UCSD-AML1 (cell line): Measurements from ENCODE around the gene EGFR.

Source experiments
- DNase-seq: peaks from one replicate; lab custom pipeline; 2025; ENCODE audit not compliant: unreplicated experiment; lab: John Stamatoyannopoulos, UW

EGFR gene

DNA sequence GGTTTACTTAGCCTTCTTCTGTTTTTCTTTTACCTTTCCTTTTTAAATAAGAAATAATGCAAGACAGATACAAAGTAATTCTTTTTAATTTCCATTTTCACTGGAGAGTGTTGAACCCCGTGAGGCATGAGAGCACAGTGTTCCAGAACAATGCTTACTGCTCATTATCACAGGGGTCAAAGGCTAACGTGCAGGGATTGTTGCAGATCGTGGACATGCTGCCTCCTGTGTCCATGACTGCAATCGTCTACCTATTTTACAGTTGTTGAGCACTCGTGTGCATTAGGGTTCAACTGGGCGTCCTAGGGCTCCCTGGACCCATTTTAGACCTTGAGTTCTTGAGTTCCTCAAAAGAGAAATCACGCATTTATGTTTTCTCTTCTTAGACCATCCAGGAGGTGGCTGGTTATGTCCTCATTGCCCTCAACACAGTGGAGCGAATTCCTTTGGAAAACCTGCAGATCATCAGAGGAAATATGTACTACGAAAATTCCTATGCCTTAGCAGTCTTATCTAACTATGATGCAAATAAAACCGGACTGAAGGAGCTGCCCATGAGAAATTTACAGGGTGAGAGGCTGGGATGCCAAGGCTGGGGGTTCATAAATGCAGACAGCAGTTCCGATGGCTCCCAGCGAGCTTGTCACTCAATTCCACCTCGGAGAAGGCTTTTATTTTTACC, 124.2 kb downstream of the EGFR start:
- DNase-seq: no peak

DNA sequence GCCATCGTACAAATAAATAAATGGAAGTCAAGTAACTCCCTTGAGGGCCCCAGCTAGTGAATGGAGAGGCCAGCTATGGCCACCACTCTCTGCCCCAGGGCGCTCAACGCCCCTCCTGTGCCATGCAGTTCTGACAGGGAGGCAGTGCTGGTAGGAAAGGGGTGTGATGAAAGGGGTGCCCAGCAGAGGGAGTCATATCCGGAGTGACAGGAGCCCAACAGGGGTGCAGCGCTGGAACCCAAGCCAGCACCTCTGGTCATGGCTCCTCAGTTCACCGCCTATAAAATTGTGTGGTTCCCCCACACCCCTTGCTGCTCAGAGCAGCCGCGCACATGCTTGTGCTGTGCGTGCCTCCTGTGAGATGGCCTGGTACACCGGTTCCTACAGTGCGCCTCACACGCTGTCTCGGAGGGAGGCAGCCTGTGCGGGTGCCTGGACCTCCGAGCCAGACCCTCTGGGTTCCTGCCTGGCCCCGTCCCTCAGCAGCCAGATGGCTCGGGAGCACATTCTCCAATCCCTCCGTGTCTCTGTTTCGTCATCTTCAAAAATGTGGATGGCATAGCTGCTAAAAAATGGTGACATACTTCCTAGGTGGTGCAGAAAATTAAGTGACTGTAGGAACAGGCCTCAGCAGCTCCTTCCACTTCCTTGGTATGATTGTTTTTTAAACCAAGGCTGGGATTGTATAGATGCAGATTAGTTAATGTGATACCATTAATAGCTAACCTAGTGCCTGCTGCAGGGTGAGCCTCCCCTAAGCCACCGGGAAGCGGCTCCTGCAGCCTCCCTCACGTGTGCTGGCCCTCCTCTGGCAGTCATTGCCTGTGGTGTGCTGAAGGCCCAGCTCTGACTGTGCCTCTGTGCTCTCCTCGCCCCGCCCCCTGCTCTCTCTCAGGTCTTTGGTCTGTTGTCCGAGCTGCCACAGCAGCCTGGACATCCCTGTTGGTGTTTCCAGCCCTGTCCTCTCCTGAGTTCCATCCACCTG, 125.8 kb downstream of the EGFR start:
- no peak for DNase-seq

DNA sequence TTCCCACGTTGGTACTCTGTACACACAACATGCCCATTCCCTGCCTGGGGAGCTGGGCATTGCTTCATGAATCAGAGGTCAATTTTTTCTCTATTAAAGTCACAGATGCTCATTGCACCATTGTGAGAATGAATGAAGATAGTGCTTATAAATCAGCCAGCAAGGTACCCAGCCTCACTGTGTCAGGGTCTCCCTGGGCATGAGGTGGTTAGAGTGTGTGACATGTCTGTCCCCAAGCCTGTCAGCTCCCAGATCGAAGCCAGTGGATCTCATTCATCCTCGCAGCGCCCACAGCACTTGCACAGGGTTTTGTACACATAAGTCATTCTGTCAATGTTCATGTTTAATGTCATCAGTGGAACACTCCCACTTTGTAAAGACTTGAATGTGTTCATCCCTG, 126.8 kb downstream of the EGFR start:
- no peak for DNase-seq

DNA sequence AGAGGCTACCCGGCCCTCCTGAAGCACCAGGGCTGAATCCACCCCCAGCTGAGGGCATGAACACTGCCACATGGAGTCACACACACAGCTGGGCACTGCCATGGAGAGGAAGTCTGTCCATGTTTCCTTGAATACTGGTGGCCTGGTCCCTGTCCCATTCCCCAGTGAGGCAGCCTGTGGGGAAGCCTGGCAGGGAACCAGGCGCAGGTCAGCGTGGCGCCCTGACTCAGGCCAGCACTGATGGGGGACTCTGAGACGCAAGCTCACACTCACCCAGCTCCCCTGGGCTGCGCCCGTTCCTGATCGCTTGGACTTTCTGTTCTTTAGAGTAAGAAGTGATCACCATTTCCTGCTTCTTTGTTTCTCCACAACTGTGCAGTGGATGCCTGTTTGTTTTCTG, 128.3 kb downstream of the EGFR start:
- no peak for DNase-seq

DNA sequence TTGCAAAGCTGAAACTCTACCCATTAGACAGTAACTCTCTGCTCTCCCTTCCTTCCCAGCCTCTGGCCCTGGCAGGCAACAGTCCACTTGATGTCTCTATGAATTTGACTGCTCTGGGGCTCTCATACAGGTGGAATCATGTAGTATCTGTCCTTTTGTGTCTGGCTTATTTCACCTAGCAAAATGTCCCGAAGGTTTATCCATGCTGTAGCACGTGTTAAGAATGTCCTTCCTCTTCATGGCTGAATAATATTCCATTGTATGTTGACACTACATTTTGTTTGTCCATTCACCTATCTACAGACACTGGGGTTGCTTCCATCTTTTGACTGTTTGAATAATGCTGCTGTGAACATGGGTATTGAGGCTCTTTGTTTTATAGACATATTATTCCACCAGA, 128.9 kb downstream of the EGFR start:
- no peak for DNase-seq

DNA sequence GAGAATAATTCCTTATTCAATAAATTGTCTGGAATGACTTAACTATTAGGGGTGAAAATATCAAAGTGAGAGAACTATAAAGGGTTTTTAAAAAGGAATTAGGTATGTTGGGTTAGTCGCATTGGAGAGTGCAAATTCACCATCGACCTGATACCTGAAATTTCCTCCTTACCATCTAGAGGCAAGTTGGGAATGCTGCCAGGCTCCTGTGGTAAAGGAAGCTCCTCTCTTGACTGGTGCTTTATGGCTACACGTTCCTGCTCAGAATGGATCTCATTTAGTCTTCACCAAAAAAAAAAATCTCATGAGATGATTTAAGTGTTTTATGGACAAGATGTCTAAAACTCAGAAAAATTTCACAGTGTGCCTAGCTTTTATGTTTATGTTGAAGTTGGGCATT, 129.8 kb downstream of the EGFR start:
- DNase-seq: no peak

DNA sequence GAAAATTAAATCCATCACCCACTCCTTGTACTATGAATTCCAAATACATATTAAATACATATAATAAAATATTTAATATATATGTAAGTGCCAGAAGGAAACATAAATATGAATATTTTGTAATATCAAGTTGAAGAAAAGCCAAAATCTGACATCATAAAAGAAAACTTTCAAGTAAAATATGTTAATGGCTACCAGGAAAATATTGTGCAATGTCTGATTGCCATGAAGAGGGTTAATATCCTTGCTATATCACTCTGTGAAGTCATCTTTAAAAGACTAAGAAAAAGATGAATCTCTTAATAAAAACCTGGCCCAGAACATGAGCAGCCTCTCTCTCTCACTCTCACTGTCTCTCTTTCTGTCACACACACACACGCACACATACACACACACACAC, 130.2 kb downstream of the EGFR start:
- no peak for DNase-seq

DNA sequence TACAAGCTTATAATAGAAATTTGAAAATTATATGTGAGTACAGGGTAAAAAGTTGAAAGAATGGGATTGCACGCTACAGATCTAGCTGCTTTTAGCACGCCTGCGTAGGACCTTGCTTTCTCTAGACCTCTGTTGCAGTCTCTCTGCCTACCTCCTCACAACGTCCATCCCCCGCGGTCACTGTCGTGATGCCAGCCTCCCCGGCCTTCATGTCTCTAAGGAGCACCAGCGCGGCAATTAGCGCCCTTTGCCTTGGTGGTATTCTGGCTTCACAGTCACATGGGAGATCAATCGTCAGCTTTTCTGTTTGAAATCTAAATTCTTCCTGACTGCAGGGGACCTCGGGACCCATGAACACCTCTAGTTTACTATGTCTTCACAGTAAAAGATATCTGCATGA, 131.3 kb downstream of the EGFR start:
- DNase-seq: no peak

DNA sequence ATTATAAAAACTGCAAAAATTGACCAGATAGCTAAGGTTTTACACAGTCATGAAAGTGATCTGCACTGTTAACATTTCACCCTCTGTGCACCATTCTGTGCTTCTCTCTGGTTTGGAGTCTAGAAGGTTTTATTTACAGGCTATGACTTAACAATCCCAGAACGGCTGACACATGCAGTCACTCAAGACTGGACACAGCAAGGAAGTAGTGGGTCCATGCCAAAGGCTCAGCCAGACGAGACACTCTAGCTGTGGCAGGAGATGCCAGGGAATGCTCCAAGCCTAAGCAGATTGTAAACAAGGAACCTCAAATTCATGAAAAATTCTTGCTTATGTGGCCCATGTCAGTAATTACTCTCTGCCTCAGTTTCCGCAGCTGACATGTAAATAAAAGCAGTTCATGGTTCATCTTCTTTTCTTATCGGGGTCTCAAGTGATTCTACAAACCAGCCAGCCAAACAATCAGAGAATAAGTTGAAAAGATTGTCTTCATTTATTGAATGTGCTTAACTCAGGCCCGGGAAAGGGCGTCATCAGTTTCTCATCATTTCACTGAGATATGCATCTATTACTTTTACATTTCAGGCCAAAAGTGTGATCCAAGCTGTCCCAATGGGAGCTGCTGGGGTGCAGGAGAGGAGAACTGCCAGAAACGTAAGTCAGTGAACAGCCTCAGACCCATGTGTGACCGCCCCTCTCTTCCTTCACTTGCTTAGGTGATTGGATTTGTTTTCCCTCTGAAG, 132.1 kb downstream of the EGFR start:
- no peak for DNase-seq

DNA sequence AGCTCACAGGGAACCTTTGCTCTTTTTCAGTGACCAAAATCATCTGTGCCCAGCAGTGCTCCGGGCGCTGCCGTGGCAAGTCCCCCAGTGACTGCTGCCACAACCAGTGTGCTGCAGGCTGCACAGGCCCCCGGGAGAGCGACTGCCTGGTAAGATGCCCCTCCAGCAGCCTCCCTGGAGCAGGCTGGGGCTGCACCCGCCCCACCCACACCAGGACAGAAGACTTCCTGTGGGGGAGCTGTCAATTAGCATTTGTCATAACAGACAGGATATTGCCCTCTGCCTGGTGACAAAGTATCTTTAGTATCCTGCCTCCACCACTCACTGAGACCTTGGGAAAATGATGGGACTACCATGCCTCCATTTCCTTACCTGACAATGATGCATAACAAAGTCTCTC, 133.7 kb downstream of the EGFR start:
- DNase-seq: no peak

DNA sequence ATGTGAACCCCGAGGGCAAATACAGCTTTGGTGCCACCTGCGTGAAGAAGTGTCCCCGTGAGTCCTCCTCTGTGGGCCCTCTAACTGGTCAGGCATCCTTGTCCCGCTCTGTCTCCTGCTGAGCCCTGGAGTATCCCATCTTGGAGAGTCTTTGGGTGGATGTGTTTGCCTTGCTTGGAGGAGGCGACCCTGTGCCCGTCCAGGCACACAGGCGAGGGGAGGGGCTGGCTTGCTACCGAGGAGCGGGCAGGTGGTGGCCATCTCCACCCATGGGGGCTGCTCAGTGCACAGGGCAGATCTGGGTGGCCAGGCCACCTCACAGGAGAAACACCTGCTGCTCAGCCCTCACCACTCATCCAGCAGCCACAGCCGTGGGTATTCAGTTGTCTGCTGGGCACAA, 135.3 kb downstream of the EGFR start:
- DNase-seq: no peak

DNA sequence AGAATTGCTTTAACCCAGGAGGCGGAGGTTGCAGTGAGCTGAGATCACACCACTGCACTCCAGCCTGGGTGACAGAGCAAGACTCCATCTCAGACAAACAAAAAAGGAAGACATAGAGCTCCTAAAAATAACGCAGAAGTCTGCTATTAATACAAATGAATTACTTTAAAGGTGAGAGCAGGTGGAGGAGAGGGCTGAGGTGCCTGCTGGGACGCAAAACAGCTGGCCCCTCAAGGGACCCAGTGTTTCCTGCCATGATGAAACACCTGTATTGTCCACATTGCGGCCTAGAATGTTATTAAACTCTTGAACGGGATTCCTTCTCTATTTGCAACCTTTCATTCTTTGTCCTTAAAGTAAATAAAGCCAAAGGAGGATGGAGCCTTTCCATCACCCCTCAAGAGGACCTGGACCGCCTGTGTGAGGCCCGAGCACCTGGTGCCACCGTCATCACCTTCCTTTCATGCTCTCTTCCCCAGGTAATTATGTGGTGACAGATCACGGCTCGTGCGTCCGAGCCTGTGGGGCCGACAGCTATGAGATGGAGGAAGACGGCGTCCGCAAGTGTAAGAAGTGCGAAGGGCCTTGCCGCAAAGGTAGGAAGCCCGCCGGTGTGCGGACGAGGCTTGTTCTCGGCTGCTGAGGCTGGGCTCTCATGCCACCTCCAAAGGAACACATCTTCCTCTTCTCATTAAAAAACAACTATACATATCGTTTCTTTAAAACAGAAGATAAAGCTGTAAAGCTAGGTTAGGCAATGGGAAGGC, 136.7 kb downstream of the EGFR start:
- DNase-seq: no peak

DNA sequence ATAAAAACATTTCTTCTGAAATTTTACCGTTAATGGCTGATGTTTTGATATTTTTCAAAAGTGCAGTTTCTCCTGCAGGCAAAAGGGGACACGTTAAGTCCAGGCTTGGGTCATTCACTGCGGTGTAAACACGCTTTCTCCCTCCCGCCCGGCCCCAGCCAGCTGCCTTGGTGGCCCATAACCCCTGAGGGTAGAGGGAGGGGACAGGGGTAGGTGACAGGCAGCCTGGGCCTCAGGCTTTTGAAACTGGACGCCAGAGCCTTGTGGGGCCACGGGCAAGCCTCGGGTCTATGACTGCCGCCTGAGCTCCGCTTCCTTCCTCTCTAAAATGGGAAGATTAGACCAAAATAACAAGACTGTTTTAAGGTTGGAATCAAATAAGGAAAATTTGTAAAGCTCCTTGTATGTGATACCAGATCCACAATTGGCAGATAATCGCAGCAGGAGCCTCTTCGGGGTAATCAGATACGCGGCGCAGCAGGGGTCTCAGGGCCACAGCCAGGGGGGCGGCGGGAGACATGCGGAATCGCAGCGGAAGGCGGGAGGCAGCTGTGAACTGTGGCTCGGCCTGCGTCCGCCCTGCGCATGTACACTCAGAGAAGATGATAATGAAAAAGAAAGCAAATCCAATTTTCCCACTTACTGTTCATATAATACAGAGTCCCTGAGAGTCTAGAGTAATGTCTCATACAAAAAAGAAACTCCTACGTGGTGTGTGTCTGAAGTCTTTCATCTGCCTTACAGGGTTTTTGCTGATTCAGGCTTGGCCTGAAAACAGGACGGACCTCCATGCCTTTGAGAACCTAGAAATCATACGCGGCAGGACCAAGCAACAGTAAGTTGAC, 138.3 kb downstream of the EGFR start:
- no peak for DNase-seq

DNA sequence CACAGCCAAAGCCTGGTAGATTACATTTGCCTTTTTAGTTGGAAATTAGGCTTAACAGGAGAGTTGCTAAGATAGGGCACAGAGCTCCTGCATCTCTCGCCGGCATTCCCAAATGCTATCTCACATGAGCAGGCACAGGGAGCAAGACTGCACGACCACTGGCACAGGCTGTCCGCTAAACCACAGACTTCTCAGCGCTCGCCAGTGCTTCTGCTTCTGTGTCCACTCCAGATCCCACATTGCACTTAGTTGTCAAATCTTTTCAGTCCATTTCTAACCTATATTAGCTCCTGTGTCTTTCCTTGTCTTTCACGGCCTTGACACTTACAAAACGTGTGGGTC, 138.9 kb downstream of the EGFR start:
- no peak for DNase-seq

DNA sequence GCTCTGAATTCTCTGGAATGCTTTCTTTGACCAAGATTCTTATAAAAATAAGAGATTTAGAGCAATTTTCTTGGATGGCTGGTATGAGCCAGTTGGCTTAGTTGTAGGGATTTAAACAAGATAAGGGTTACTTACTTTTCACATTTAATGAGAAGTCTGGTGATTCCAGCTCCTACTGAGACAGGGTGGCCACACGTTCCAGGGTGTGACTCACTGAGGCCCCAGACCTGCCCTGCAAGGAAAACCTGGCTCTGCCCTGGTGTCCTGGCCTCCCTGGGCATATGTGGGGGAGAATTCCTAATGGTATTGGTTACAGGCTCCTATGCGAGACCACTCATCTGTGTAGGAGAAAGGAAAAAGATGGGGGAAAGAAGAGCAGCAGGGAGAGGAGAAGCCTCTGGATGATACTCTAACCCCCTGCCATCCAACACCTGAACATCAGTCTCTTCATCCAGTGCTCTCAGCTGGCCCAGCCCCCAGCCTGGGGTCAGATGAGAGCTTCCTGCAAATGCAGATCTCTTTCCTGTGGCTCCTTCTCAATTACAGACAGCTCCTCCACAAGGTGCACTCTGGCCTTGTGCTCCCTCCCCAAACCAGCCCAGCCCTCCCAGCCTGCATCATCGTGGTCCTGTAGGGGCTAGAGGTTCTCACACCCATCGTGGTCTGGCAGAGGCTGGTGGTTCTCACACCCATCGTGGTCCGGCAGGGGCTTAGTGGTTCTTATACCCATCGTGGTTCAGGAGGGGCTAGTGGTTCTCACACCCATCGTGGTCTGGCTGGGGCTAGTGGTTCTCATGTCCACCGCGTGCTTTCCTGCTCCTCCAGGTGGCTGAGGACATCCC, 139.9 kb downstream of the EGFR start:
- DNase-seq: no peak

DNA sequence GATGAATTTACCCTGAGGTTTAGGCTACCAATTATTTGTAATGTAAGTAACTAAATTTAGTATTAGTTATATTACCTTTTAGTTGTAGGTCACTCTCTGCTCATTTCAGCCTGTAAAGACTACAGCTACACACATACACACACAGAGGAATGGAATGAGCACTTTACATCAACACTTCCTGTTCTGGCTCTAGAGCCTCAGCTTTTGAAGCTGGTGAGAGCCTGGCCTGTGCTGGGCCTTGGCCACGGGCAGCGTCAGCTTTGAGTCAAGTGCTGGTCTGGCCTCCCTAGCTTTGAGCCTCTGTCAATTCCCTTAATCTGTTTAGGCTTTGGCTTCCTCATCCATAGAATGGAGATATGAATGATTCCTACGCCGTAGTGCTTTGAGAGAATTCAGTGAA, 141.7 kb downstream of the EGFR start:
- no peak for DNase-seq

DNA sequence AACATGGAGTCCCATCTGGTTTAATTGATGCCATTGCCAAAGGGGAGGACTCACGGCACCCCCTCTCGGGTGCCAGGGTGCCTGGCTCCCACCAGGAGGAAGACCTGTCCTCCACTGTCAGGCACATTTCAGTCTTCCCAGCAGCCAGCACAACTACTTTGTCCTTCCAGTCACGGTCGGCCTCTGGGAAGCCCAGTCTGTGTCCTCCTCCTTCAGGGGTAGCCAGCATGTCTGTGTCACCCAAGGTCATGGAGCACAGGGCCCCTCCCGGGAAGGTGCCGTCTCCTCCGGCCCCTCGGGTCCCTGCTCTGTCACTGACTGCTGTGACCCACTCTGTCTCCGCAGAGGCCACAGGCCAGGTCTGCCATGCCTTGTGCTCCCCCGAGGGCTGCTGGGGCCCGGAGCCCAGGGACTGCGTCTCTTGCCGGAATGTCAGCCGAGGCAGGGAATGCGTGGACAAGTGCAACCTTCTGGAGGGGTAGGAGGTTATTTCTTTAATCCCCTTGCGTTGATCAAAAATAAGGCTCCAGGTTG, 142.4 kb downstream of the EGFR start:
- DNase-seq: no peak

DNA sequence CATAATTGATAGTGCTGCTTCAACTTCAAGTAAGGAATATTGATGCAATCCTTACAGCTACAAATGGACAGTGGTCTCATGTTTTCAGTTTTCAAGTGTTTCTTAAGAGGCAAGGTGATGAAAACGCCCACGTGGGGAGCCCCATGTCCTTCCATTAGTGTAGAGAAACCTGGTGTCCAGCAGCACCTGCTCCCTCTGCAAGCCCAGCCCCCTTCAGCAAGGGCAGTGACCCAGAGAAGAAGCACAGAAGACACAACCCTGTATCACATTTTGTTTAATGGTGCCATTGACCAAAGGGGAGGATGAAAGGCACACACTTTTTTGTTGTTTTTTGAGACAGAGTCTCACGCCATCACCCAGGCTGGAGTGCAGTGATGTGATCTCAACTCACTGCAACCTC, 143.7 kb downstream of the EGFR start:
- no peak for DNase-seq

DNA sequence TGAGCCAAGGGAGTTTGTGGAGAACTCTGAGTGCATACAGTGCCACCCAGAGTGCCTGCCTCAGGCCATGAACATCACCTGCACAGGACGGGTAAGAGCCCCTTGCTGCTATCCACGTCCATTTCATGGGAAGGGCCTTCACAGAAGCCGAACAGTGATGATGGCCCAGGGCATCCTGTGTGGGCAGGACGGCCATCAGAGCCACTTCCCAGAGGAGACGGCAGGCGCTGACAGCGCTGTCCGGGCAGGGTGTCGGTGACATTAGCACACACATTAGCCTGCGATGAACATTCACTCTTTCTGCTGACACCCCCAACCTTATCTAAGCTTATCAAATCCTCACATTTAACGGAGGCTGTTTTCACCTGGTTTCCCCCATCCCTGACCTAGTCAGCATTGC, 144.9 kb downstream of the EGFR start:
- no peak for DNase-seq
